Esophagus squamous epithelium (tissue), 4 donors: ENCODE data around the gene PPP2R3C.

Experiments
- POLR2A ChIP-seq, 4 donors: fragments of 450-650 bp; IDR thresholded peaks; one replicate each; pipeline ENCODE4 v1.6.1; 2017; ENCODE audit warnings: antibody characterized with exemption in 4 of 4, mild to moderate bottlenecking in 4 of 4, moderate library complexity in 3 of 4
- TF ChIP-seq, protein P1 (sequence below), 6 experiments: fragments of 450-650 bp in 4 of 6; fragments of 200-600 bp in 2 of 6; sonication (generic) in 2 of 6; IDR thresholded peaks; one replicate each; pipeline ENCODE4 v1.5.1; 2016 to 2019; ENCODE audit warnings: antibody characterized with exemption in 6 of 6, mild to moderate bottlenecking in 4 of 6, moderate library complexity in 4 of 6

DNA sequence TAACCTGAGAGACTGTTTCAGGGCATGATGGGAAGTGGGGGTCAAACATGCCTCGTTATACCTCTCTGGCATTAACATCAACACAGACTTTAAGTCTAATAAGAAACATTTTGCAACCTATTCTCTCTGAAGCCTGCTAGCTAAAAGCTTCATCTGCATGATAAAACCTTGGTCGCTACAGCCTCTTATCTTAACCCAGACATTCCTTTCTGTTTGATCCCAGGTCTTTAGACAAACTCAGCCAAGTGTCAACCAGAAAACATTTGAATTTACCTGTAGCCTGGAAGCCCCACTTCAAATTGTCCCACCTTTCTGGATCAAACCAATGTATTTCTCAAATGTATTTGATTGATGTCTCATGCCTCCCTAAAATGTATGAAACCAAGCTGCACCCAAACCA is 9.1 kb downstream of the PPP2R3C start:
- TF ChIP-seq POLR2A (IDR thresholded peaks at IDR 0.05): no peak
- TF ChIP-seq, protein P1, sequence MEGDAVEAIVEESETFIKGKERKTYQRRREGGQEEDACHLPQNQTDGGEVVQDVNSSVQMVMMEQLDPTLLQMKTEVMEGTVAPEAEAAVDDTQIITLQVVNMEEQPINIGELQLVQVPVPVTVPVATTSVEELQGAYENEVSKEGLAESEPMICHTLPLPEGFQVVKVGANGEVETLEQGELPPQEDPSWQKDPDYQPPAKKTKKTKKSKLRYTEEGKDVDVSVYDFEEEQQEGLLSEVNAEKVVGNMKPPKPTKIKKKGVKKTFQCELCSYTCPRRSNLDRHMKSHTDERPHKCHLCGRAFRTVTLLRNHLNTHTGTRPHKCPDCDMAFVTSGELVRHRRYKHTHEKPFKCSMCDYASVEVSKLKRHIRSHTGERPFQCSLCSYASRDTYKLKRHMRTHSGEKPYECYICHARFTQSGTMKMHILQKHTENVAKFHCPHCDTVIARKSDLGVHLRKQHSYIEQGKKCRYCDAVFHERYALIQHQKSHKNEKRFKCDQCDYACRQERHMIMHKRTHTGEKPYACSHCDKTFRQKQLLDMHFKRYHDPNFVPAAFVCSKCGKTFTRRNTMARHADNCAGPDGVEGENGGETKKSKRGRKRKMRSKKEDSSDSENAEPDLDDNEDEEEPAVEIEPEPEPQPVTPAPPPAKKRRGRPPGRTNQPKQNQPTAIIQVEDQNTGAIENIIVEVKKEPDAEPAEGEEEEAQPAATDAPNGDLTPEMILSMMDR (IDR thresholded peaks at IDR 0.05): no peak
